NCI-H510A (cell line): Measurements from ENCODE around the gene MUC3A.
"Not testable (repeated sequence)": the region's sequence is repeated elsewhere in the genome, so short reads cannot be mapped to it uniquely, and the experiment has no call there.

ENCODE experiments used
- DNase-seq: peaks from one replicate; lab custom pipeline; 2025; lab: John Stamatoyannopoulos, UW

MUC3A gene

GRCh38 chr7:100949227-100949932 lies at the start of gene MUC3A:
Gene MUC3A, plus strand, starts transcription at chr7:100949534. Its CDS starts 91 bp downstream, at chr7:100949625.
- no peak for DNase-seq

- DNase-seq: no peak
These were observed 48.4 kb upstream of the MUC3A start for GRCh38 chr7:100900978-100901377.

GRCh38 chr7:100901921-100902332 lies 47.4 kb upstream of the MUC3A start:
- no peak for DNase-seq

GRCh38 chr7:100902638-100903037 lies 46.7 kb upstream of the MUC3A start:
- DNase-seq: no peak

GRCh38 chr7:100908512-100908911 lies 40.8 kb upstream of the MUC3A start:
- no peak for DNase-seq

- not testable (repeated sequence) for DNase-seq
These were observed 38.9 kb upstream of the MUC3A start for GRCh38 chr7:100910443-100910842.

- no peak for DNase-seq
These were observed 37.9 kb upstream of the MUC3A start for GRCh38 chr7:100911484-100911883.

- no peak for DNase-seq
These were observed 35.0 kb upstream of the MUC3A start for GRCh38 chr7:100914208-100914878.

GRCh38 chr7:100914879-100915447 lies 34.4 kb upstream of the MUC3A start:
- DNase-seq: no peak

GRCh38 chr7:100919335-100919734 lies 30.0 kb upstream of the MUC3A start:
- not testable (repeated sequence) for DNase-seq

- not testable (repeated sequence) for DNase-seq
These were observed 29.4 kb upstream of the MUC3A start for GRCh38 chr7:100919779-100920437.

- DNase-seq: no peak
These were observed 28.3 kb upstream of the MUC3A start for GRCh38 chr7:100921039-100921438.

- not testable (repeated sequence) for DNase-seq
These were observed 25.7 kb upstream of the MUC3A start for GRCh38 chr7:100923616-100924015.

- DNase-seq: no peak
These were observed 19.5 kb upstream of the MUC3A start for GRCh38 chr7:100929808-100930174.

GRCh38 chr7:100933734-100934133 lies 15.6 kb upstream of the MUC3A start:
- DNase-seq: no peak

- DNase-seq: not testable (repeated sequence)
These were observed 14.0 kb upstream of the MUC3A start for GRCh38 chr7:100935381-100935780.

- not testable (repeated sequence) for DNase-seq
These were observed 13.2 kb upstream of the MUC3A start for GRCh38 chr7:100936167-100936566.

GRCh38 chr7:100942045-100942774 lies 7.1 kb upstream of the MUC3A start:
- DNase-seq: no peak

GRCh38 chr7:100943693-100944092 lies 5.6 kb upstream of the MUC3A start:
- DNase-seq: no peak

GRCh38 chr7:100944138-100944537 lies 5.2 kb upstream of the MUC3A start:
- no peak for DNase-seq

- DNase-seq: no peak
These were observed 3.2 kb upstream of the MUC3A start for GRCh38 chr7:100946111-100946510.

- no peak for DNase-seq
These were observed 2.5 kb upstream of the MUC3A start for GRCh38 chr7:100946766-100947365.
